ENCODE measurements around the gene COX7C. TPM values are rescaled to one million over a fixed set of nuclear protein-coding genes. Genes with fewer than 3 reads are reported as not detected.
A peak's percentile ranks its signal among the peaks of the same experiment; 100 is the strongest.
"Not testable (repeated sequence)": the region's sequence is repeated elsewhere in the genome, so short reads cannot be mapped to it uniquely, and the experiment has no call there.

COX7C gene
- total and polyA plus RNA-seq, 3 experiments from 2014 or later, result 616 to 727 (median 647) TPM

- H3K27ac Mint-ChIP-seq, result no peak overlapping the region
- CTCF ChIA-PET, result no interaction called here
- no peak overlapping the region for H3K4me3 ChIP-seq (ENCODE audit: low read length)
Observed at GRCh38 chr5:86644843-86645242, 27.1 kb downstream of the COX7C start.

GRCh38 chr5:86645885-86646284 is 28.1 kb downstream of the COX7C start:
- H3K27me3 Mint-ChIP-seq, result peaks cover 5 to 20% of the 10 kb centered on the region in 2 donors
- H3K27ac ChIP-seq (ENCODE audit: low read depth, low read length), result no peak overlapping the region
- H3K27me3 ChIP-seq (ENCODE audit: insufficient read depth, low read length, poor library complexity, severe bottlenecking), result no peaks in the 10 kb centered on the region
- H3K4me3 ChIP-seq (ENCODE audit: low read length), result no peak overlapping the region
- no peak for DNase-seq
- POLR2A ChIA-PET, result interaction anchor here (1.0 kb wide), 1 partner anchor 25 kb away, joined by 3 read pairs; no protein-coding TSS in a partner anchor
- no peaks in the 10 kb centered on the region for H3K36me3 Mint-ChIP-seq
- no peak overlapping the region for H3K4me3 Mint-ChIP-seq
- no peaks in the 10 kb centered on the region for H3K9me3 ChIP-seq (ENCODE audit: low read length)
- CTCF ChIA-PET, result no interaction called here
- no peaks in the 10 kb centered on the region for H3K4me1 ChIP-seq (ENCODE audit: insufficient read depth, low read length)
- no peak overlapping the region for H3K27ac Mint-ChIP-seq
- no peaks in the 10 kb centered on the region for H3K36me3 ChIP-seq (ENCODE audit: insufficient read depth, low read length)
- H3K4me1 Mint-ChIP-seq, result no peaks in the 10 kb centered on the region
- no peaks in the 10 kb centered on the region for H3K9me3 Mint-ChIP-seq

More at GRCh38 chr5:86644843-86645242, 27.1 kb downstream of the COX7C start:
- Mint-ChIP-seq H3K4me3 (no peak overlapping the region), H3K36me3 (no peaks in the 10 kb centered on the region), H3K9me3 (no peaks in the 10 kb centered on the region), H3K4me1 (no peaks in the 10 kb centered on the region), H3K27me3 (peaks cover 7 to 20% of the 10 kb centered on the region in 2 donors)
- Histone ChIP-seq H3K9me3 (ENCODE audit: low read length) (no peaks in the 10 kb centered on the region), H3K4me1 (ENCODE audit: insufficient read depth, low read length) (no peaks in the 10 kb centered on the region), H3K36me3 (ENCODE audit: insufficient read depth, low read length) (no peaks in the 10 kb centered on the region), H3K27ac (ENCODE audit: low read depth, low read length) (no peak overlapping the region), H3K27me3 (ENCODE audit: insufficient read depth, low read length, poor library complexity, severe bottlenecking) (no peaks in the 10 kb centered on the region)
- POLR2A ChIA-PET, result interaction anchor here (1.0 kb wide), 1 partner anchor 24 kb away, joined by 3 read pairs; no protein-coding TSS in a partner anchor
- DNase-seq, result no peak

GRCh38 chr5:86646671-86647070 is 28.9 kb downstream of the COX7C start:
- POLR2A ChIA-PET, result no interaction called here
- no peak for DNase-seq
- CTCF ChIA-PET, result no interaction called here
- no peak overlapping the region for H3K27ac Mint-ChIP-seq
- Histone ChIP-seq H3K27me3 (ENCODE audit: insufficient read depth, low read length, poor library complexity, severe bottlenecking) (no peaks in the 10 kb centered on the region), H3K4me3 (ENCODE audit: low read length) (no peak overlapping the region), H3K9me3 (ENCODE audit: low read length) (no peaks in the 10 kb centered on the region), H3K4me1 (ENCODE audit: insufficient read depth, low read length) (no peaks in the 10 kb centered on the region), H3K36me3 (ENCODE audit: insufficient read depth, low read length) (no peaks in the 10 kb centered on the region), H3K27ac (ENCODE audit: low read depth, low read length) (no peak overlapping the region)
- H3K36me3 Mint-ChIP-seq, result no peaks in the 10 kb centered on the region
- no peaks in the 10 kb centered on the region for H3K9me3 Mint-ChIP-seq
- H3K4me1 Mint-ChIP-seq, result no peaks in the 10 kb centered on the region
- H3K4me3 Mint-ChIP-seq, result no peak overlapping the region
- H3K27me3 Mint-ChIP-seq, result peaks cover 5 to 20% of the 10 kb centered on the region in 2 donors

GRCh38 chr5:86649832-86650505 is 32.2 kb downstream of the COX7C start:
- CTCF ChIA-PET, result no interaction called here
- POLR2A ChIA-PET, result interaction anchor here (0.6 kb wide), 1 partner anchor 333 kb away, joined by 3 read pairs; no protein-coding TSS in a partner anchor
- H3K27ac Mint-ChIP-seq, result no peak overlapping the region

GRCh38 chr5:86660771-86661170 is 43.0 kb downstream of the COX7C start:
- H3K27me3 ChIP-seq (ENCODE audit: insufficient read depth, low read length, poor library complexity, severe bottlenecking); H3K4me3 ChIP-seq (ENCODE audit: low read length); H3K36me3 Mint-ChIP-seq; CTCF ChIA-PET; H3K36me3 ChIP-seq (ENCODE audit: insufficient read depth, low read length); H3K9me3 ChIP-seq (ENCODE audit: low read length); POLR2A ChIA-PET; DNase-seq; H3K27ac ChIP-seq (ENCODE audit: low read depth, low read length); H3K9me3 Mint-ChIP-seq; H3K27ac Mint-ChIP-seq; H3K4me1 Mint-ChIP-seq; H3K4me1 ChIP-seq (ENCODE audit: insufficient read depth, low read length); H3K4me3 Mint-ChIP-seq: not testable (repeated sequence)
- H3K27me3 Mint-ChIP-seq, result peaks cover 15 to 22% of the 10 kb centered on the region in 2 donors

More at GRCh38 chr5:86649832-86650505, 32.2 kb downstream of the COX7C start:
- Histone ChIP-seq H3K4me3 (ENCODE audit: low read length) (no peak overlapping the region), H3K27ac (ENCODE audit: low read depth, low read length) (no peak overlapping the region), H3K4me1 (ENCODE audit: insufficient read depth, low read length) (no peaks in the 10 kb centered on the region), H3K36me3 (ENCODE audit: insufficient read depth, low read length) (no peaks in the 10 kb centered on the region), H3K27me3 (ENCODE audit: insufficient read depth, low read length, poor library complexity, severe bottlenecking) (no peaks in the 10 kb centered on the region), H3K9me3 (ENCODE audit: low read length) (no peaks in the 10 kb centered on the region)
- no peak for DNase-seq
- Mint-ChIP-seq H3K9me3 (no peaks in the 10 kb centered on the region), H3K4me3 (no peak overlapping the region), H3K36me3 (no peaks in the 10 kb centered on the region), H3K27me3 (peaks cover 5 to 20% of the 10 kb centered on the region in 2 donors), H3K4me1 (no peaks in the 10 kb centered on the region)

GRCh38 chr5:86664173-86664572 is 46.4 kb downstream of the COX7C start:
- POLR2A ChIA-PET, result no interaction called here
- CTCF ChIA-PET, result no interaction called here
- Histone ChIP-seq H3K4me3 (ENCODE audit: low read length) (no peak overlapping the region), H3K27ac (ENCODE audit: low read depth, low read length) (no peak overlapping the region), H3K36me3 (ENCODE audit: insufficient read depth, low read length) (no peaks in the 10 kb centered on the region), H3K9me3 (ENCODE audit: low read length) (no peaks in the 10 kb centered on the region), H3K27me3 (ENCODE audit: insufficient read depth, low read length, poor library complexity, severe bottlenecking) (no peaks in the 10 kb centered on the region), H3K4me1 (ENCODE audit: insufficient read depth, low read length) (no peaks in the 10 kb centered on the region)
- Mint-ChIP-seq H3K36me3 (no peaks in the 10 kb centered on the region), H3K4me1 (peaks cover 5 to 7% (median 7%) of the 10 kb centered on the region in 3 donors), H3K4me3 (no peak overlapping the region), H3K9me3 (peaks cover 0 to 3% (median 0%) of the 10 kb centered on the region in 5 donors), H3K27ac (no peak overlapping the region), H3K27me3 (peaks cover 13 to 25% of the 10 kb centered on the region in 2 donors)
- no peak for DNase-seq

GRCh38 chr5:86665984-86666760 is 48.4 kb downstream of the COX7C start:
- Mint-ChIP-seq H3K4me1 (peaks cover 5 to 7% (median 7%) of the 10 kb centered on the region in 3 donors), H3K27ac (peak overlapping the region in 5 of 8 donors; percentile 24 to 87 (median 35)), H3K36me3 (no peaks in the 10 kb centered on the region), H3K4me3 (peak overlapping the region; percentile 35 to 90 (median 80)), H3K27me3 (peaks cover 8 to 23% of the 10 kb centered on the region in 2 donors), H3K9me3 (peaks cover 0 to 3% (median 0%) of the 10 kb centered on the region in 5 donors)
- DNase-seq, result peak in 4 of 5 donors; percentile 6 to 49 (median 26)
- Histone ChIP-seq H3K4me1 (ENCODE audit: insufficient read depth, low read length) (no peaks in the 10 kb centered on the region), H3K27me3 (ENCODE audit: insufficient read depth, low read length, poor library complexity, severe bottlenecking) (no peaks in the 10 kb centered on the region), H3K36me3 (ENCODE audit: insufficient read depth, low read length) (no peaks in the 10 kb centered on the region), H3K27ac (ENCODE audit: low read depth, low read length) (no peak overlapping the region), H3K9me3 (ENCODE audit: low read length) (no peaks in the 10 kb centered on the region), H3K4me3 (ENCODE audit: low read length) (no peak overlapping the region)
- ChIA-PET CTCF (no interaction called here), POLR2A (no interaction called here)

- Histone ChIP-seq H3K36me3 (ENCODE audit: insufficient read depth, low read length) (no peaks in the 10 kb centered on the region), H3K4me3 (ENCODE audit: low read length) (no peak overlapping the region), H3K27ac (ENCODE audit: low read depth, low read length) (no peak overlapping the region), H3K27me3 (ENCODE audit: insufficient read depth, low read length, poor library complexity, severe bottlenecking) (no peaks in the 10 kb centered on the region), H3K9me3 (ENCODE audit: low read length) (no peaks in the 10 kb centered on the region), H3K4me1 (ENCODE audit: insufficient read depth, low read length) (no peaks in the 10 kb centered on the region)
- DNase-seq, result no peak
- ChIA-PET CTCF (interaction anchor here (0.5 kb wide), 1 partner anchor 238 kb away, joined by 3 read pairs; no protein-coding TSS in a partner anchor), POLR2A (no interaction called here)
- no peaks in the 10 kb centered on the region for H3K36me3 Mint-ChIP-seq
- H3K4me1 Mint-ChIP-seq, result peaks cover 5 to 7% (median 7%) of the 10 kb centered on the region in 3 donors
- peaks cover 6 to 21% of the 10 kb centered on the region in 2 donors for H3K27me3 Mint-ChIP-seq
- peaks cover 0 to 3% (median 0%) of the 10 kb centered on the region in 5 donors for H3K9me3 Mint-ChIP-seq
- H3K27ac Mint-ChIP-seq, result peak overlapping the region in 1 of 8 donors; percentile 15
- H3K4me3 Mint-ChIP-seq, result no peak overlapping the region
Observed at GRCh38 chr5:86666981-86667380, 49.2 kb downstream of the COX7C start.

All from CD8-positive, alpha-beta memory T cell (primary cell).